ENCODE measurements around the gene ALDH3A1. TPM values are rescaled to one million over a fixed set of nuclear protein-coding genes. Genes with fewer than 3 reads are reported as not detected.
A peak's percentile ranks its signal among the peaks of the same experiment; 100 is the strongest.

The ALDH3A1 gene
- total RNA-seq, 1 donor from 2014 or later, result 24.2 TPM

- TF ChIP-seq CTCF (IDR thresholded peaks at IDR 0.05; ENCODE audit: insufficient read depth, low read length, severe bottlenecking), result peak; percentile 97
- DNase-seq (ENCODE audit: low read depth), result peak; percentile 69
- Histone ChIP-seq H3K36me3 (ENCODE audit: control insufficient read depth, insufficient read depth, low read length) (peaks cover 27% of the 10 kb centered on the region), H3K27me3 (ENCODE audit: control insufficient read depth, insufficient read depth, low read length) (no peaks in the 10 kb centered on the region), H3K4me3 (ENCODE audit: low read depth, low read length) (peak overlapping the region; percentile 5)
- no peak for FAIRE-seq
These were observed 3.0 kb downstream of the ALDH3A1 start for GRCh38 chr17:19744922-19745757.

GRCh38 chr17:19744492-19744891, 3.6 kb downstream of the ALDH3A1 start:
- H3K36me3 ChIP-seq (ENCODE audit: control insufficient read depth, insufficient read depth, low read length), result peaks cover 29% of the 10 kb centered on the region
- no peak for DNase-seq (ENCODE audit: low read depth)
- no peaks in the 10 kb centered on the region for H3K27me3 ChIP-seq (ENCODE audit: control insufficient read depth, insufficient read depth, low read length)
- H3K4me3 ChIP-seq (ENCODE audit: low read depth, low read length), result no peak overlapping the region
- no peak for TF ChIP-seq CTCF (IDR thresholded peaks at IDR 0.05; ENCODE audit: insufficient read depth, low read length, severe bottlenecking)
- no peak for FAIRE-seq

GRCh38 chr17:19743101-19744100, 4.7 kb downstream of the ALDH3A1 start:
- no peak overlapping the region for H3K4me3 ChIP-seq (ENCODE audit: low read depth, low read length)
- H3K36me3 ChIP-seq (ENCODE audit: control insufficient read depth, insufficient read depth, low read length), result peaks cover 34% of the 10 kb centered on the region
- FAIRE-seq, result no peak
- no peaks in the 10 kb centered on the region for H3K27me3 ChIP-seq (ENCODE audit: control insufficient read depth, insufficient read depth, low read length)
- TF ChIP-seq CTCF (IDR thresholded peaks at IDR 0.05; ENCODE audit: insufficient read depth, low read length, severe bottlenecking), result no peak
- DNase-seq (ENCODE audit: low read depth), result no peak

- DNase-seq (ENCODE audit: low read depth) (no peak), FAIRE-seq (no peak)
- Histone ChIP-seq H3K4me3 (ENCODE audit: low read depth, low read length) (no peak overlapping the region), H3K27me3 (ENCODE audit: control insufficient read depth, insufficient read depth, low read length) (no peaks in the 10 kb centered on the region), H3K36me3 (ENCODE audit: control insufficient read depth, insufficient read depth, low read length) (peaks cover 38% of the 10 kb centered on the region)
- no peak for TF ChIP-seq CTCF (IDR thresholded peaks at IDR 0.05; ENCODE audit: insufficient read depth, low read length, severe bottlenecking)
These were observed 5.6 kb downstream of the ALDH3A1 start for GRCh38 chr17:19742495-19742894.

GRCh38 chr17:19741832-19742457, 6.2 kb downstream of the ALDH3A1 start:
- H3K4me3 ChIP-seq (ENCODE audit: low read depth, low read length), result no peak overlapping the region
- no peaks in the 10 kb centered on the region for H3K27me3 ChIP-seq (ENCODE audit: control insufficient read depth, insufficient read depth, low read length)
- TF ChIP-seq CTCF (IDR thresholded peaks at IDR 0.05; ENCODE audit: insufficient read depth, low read length, severe bottlenecking), result no peak
- no peak for DNase-seq (ENCODE audit: low read depth)
- FAIRE-seq, result peak; percentile 52
- H3K36me3 ChIP-seq (ENCODE audit: control insufficient read depth, insufficient read depth, low read length), result peaks cover 39% of the 10 kb centered on the region
